ENCODE data around the gene EPAS1. TPM values are rescaled to one million over a fixed set of nuclear protein-coding genes. Genes with fewer than 3 reads are reported as not detected.

Gene EPAS1
- total and polyA plus RNA-seq, 2 experiments from 2014 or later: 47.5 to 73.8 TPM

GRCh38 chr2:46435796-46436360, 138.7 kb downstream of the EPAS1 start:
- Histone ChIP-seq H3K9me3 (ENCODE audit: low read depth) (no peaks in the 10 kb centered on the region), H3K9ac (no peak overlapping the region), H3K79me2 (ENCODE audit: insufficient read depth) (no peaks in the 10 kb centered on the region), H3K4me1 (ENCODE audit: insufficient read depth) (0 out of 2 replicates have a peak, but pooled peaks cover 5% of the 10 kb centered on the region), H3K27me3 (replicated peaks; ENCODE audit: insufficient read depth) (no peaks in the 10 kb centered on the region), H4K20me1 (ENCODE audit: insufficient read depth) (no peaks in the 10 kb centered on the region), H3K4me3 (no peak overlapping the region), H3F3A (ENCODE audit: insufficient read depth) (no peaks in the 10 kb centered on the region), H3K9me2 (ENCODE audit: insufficient read depth) (no peaks in the 10 kb centered on the region), H3K4me2 (ENCODE audit: unreplicated experiment) (no peak overlapping the region), H3K27ac (no peak overlapping the region), H3K36me3 (ENCODE audit: low read depth) (no peaks in the 10 kb centered on the region), H2AFZ (no peak overlapping the region)
- TF ChIP-seq EZH2 (IDR thresholded peaks at IDR 0.05; ENCODE audit: insufficient read depth, poor library complexity, severe bottlenecking): no peak
- TF ChIP-seq EZH2phosphoT487 (IDR thresholded peaks at IDR 0.05; ENCODE audit: insufficient read depth, low read depth): no peak
- in situ Hi-C loops (cut with MboI): no loop called here
- WGBS, 2 experiments (ENCODE audit: low coverage in 1 of 2, low lambda C conversion rate in 2 of 2, missing lambda C conversion rate in 2 of 2): 57% methylated on average over 4 of the region's 4 CpGs
- no peak for DNase-seq

Small RNAs within 50 kb of the gene (small RNA-seq; reads per million reads assigned to genes)
- gene RF00017 (ENCODE audit: low read depth, low replicate concordance): not detected

Other genes starting within 250 kb of the EPAS1 start
- gene TMEM247, start 182.2 kb downstream of the EPAS1 start, total RNA-seq (2014; rRNA removed; shearing (Covaris generic)): not detected in 2 replicates
- gene TMEM247, start 182.2 kb downstream of the EPAS1 start, polyA plus RNA-seq (2016; fragmentation: Nextera tagmentation; extraction: Ambion mirVana): not detected in 2 replicates
- 80.1 and 81.3 TPM in 2 replicates for gene RHOQ, start 245.1 kb downstream of the EPAS1 start, total RNA-seq (2014; rRNA removed; shearing (Covaris generic))
- gene RHOQ, start 245.1 kb downstream of the EPAS1 start, polyA plus RNA-seq (2016; fragmentation: Nextera tagmentation; extraction: Ambion mirVana): 19.5 and 22.5 TPM in 2 replicates
- gene ATP6V1E2, start 245.2 kb downstream of the EPAS1 start, total RNA-seq (2014; rRNA removed; shearing (Covaris generic)): 8.6 and 10.5 TPM in 2 replicates
- gene ATP6V1E2, start 245.2 kb downstream of the EPAS1 start, polyA plus RNA-seq (2016; fragmentation: Nextera tagmentation; extraction: Ambion mirVana): 4.5 and 5.0 TPM in 2 replicates